IPS-18a (cell line): Measurements from ENCODE around the gene ABCD3.

Experiments
- H3K27ac ChIP-seq: one replicate; pipeline ENCODE4 v1.5.1; 2013; ENCODE audit warnings: low read length
- H3K27me3 ChIP-seq: one replicate; pipeline ENCODE4 v1.6.1; 2013; ENCODE audit warnings: mild to moderate bottlenecking, low read length; ENCODE audit not compliant: control insufficient read depth, insufficient read depth
- H3K36me3 ChIP-seq: one replicate; pipeline ENCODE4 v1.6.1; 2013; ENCODE audit warnings: low read depth, low read length; ENCODE audit not compliant: control insufficient read depth
- H3K4me1 ChIP-seq: one replicate; pipeline ENCODE4 v1.6.1; 2013; ENCODE audit warnings: low read depth, low read length; ENCODE audit not compliant: control insufficient read depth
- H3K4me3 ChIP-seq: one replicate; pipeline ENCODE4 v1.5.1; 2013; ENCODE audit warnings: low read length
- H3K9ac ChIP-seq: one replicate; pipeline ENCODE4 v1.6.1; 2013; ENCODE audit warnings: mild to moderate bottlenecking, low read length, moderate library complexity
- H3K9me3 ChIP-seq: one replicate; pipeline ENCODE4 v1.6.1; 2013; ENCODE audit warnings: low read depth, low read length; ENCODE audit not compliant: control insufficient read depth

The ABCD3 gene

DNA sequence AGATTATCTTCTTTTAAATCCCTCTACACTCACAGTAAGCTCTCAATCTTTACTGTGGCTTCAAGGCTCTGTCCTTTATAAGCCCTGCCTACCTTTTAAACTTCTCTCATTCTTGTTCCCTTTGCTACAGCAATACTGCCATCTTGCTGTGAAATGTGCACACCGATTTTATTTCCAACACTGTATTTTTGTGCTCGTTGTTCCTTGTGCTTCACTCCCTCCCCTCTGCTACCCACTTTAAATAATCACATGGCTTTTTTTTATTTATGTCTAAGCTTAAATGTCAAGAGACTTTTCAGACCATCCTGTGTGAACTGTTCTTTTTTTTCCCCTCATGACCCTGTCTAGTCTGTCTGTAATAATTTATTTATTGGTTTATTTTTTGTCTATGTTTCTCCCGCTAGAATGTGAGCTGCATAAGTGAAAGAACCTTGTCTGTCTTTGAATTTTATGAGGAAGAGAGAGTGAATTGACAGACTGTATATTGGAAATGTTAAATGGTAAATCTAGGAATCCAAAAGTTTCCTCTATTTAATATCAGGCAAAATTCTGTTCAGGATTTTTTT lies 45.7 kb downstream of the ABCD3 start:
- Histone ChIP-seq H3K27me3 (no peaks in the 10 kb centered on the region), H3K4me3 (no peak overlapping the region), H3K4me1 (no peaks in the 10 kb centered on the region), H3K36me3 (peaks cover 5% of the 10 kb centered on the region), H3K27ac (no peak overlapping the region), H3K9ac (no peak overlapping the region), H3K9me3 (no peaks in the 10 kb centered on the region)

DNA sequence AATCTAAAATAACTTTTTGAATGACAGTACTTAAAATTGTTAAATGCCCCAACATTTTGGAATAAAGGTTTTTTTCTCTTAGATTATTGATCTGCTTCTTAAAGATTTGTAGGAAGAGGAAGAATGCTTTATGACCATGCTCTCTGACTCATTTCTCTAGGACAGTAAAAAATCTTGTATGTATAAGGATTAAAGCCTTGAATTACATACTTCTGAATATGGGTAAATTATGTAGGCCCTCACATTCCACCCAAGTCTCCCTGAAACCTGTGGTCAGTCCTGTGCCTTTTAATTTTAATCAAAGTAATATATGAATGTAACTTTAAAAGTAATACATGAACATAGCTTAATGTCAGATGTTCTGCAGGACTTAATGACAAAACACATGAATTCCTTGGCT lies 50.5 kb downstream of the ABCD3 start:
- no peak overlapping the region for H3K9ac ChIP-seq
- peaks cover 5% of the 10 kb centered on the region for H3K36me3 ChIP-seq
- H3K27me3 ChIP-seq = no peaks in the 10 kb centered on the region
- H3K4me3 ChIP-seq = no peak overlapping the region
- H3K27ac ChIP-seq = no peak overlapping the region
- H3K9me3 ChIP-seq = no peaks in the 10 kb centered on the region
- no peaks in the 10 kb centered on the region for H3K4me1 ChIP-seq

DNA sequence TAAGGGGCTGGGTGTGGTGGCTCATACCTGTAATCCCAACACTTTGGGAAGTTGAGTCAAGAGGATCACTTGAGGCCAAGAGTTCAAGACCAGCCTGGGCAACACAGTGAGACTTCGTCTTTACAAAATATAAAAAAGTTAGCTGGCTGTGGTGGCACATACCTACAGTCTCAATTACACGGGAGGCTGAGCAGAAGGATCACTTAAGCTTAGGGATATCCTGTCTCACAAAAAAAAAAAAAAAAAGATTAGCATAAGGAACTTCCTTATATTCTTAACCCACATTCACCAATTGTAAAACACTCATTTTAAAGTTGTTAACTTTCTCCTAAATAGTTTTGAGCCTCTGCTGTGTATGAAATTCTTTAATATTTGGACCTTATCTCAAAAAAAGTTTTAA lies 53.1 kb downstream of the ABCD3 start:
- Histone ChIP-seq H3K36me3 (no peaks in the 10 kb centered on the region), H3K9ac (no peak overlapping the region), H3K27me3 (no peaks in the 10 kb centered on the region), H3K4me1 (no peaks in the 10 kb centered on the region), H3K4me3 (no peak overlapping the region), H3K27ac (no peak overlapping the region), H3K9me3 (no peaks in the 10 kb centered on the region)

DNA sequence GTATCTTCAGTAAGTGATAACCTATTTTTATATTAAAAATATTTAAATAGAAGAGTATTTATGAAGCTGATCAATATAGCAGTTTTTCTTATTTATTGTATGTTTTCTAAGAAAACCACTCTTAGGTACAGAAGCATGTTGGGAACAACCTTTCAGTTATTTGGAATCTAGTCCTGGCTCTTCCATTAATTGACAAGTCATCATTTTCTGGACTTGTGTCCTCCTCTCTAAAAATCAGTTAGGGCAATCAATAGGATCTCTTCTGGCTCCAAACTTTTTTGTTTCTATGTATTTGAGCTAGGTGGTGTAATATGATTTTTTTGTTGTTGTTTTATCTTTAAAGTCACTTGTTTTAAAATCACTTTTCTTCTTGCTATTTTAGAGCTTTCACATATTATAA lies 57.0 kb downstream of the ABCD3 start:
- Histone ChIP-seq H3K9me3 (no peaks in the 10 kb centered on the region), H3K9ac (no peak overlapping the region), H3K27me3 (no peaks in the 10 kb centered on the region), H3K4me1 (no peaks in the 10 kb centered on the region), H3K4me3 (no peak overlapping the region), H3K36me3 (no peaks in the 10 kb centered on the region), H3K27ac (no peak overlapping the region)

DNA sequence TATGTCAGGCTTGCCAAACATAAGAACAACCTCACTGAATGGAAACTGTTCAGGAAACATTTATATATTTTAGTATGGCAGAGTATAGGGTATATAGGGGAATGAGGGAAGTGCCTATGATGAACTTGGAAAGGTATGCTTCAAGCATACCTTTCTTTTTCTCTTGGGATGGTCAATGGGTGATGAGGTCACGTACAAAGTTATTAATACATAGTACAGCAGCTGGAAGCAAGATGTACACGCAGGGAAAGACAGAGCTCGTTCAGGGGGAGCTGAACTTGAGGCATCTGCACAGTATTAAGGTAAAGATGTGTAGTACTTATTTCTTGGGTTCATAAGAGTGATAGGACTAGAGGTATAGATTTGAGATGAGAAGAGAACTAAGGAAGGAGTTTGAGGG lies 61.5 kb downstream of the ABCD3 start:
- H3K4me3 ChIP-seq = no peak overlapping the region
- no peaks in the 10 kb centered on the region for H3K4me1 ChIP-seq
- no peaks in the 10 kb centered on the region for H3K9me3 ChIP-seq
- H3K9ac ChIP-seq = no peak overlapping the region
- no peaks in the 10 kb centered on the region for H3K36me3 ChIP-seq
- no peaks in the 10 kb centered on the region for H3K27me3 ChIP-seq
- H3K27ac ChIP-seq = no peak overlapping the region

DNA sequence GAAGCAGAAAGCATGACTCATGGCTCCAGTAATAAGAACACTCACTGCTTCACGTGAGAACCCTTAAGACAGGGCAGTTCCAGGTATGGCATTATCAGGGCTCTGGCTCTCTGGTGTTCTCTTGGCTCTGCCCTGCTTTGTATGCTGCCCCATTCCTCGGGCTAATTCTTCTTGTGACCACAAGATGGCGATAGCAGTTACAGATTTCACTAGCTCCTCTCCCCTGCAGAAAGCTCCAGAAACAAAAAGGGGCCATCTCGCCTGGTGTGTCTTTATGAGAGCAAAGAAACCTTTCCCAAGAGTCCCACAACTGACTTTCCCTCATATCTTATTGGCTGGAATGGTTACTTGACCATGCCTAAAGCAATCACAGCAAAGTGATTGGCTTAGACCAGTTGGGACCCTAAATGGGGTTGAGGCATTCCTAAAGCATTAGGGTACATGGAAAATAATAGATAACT lies 63.3 kb downstream of the ABCD3 start:
- H3K27me3 ChIP-seq = no peaks in the 10 kb centered on the region
- H3K27ac ChIP-seq = no peak overlapping the region
- no peaks in the 10 kb centered on the region for H3K36me3 ChIP-seq
- no peaks in the 10 kb centered on the region for H3K9me3 ChIP-seq
- no peaks in the 10 kb centered on the region for H3K4me1 ChIP-seq
- no peak overlapping the region for H3K9ac ChIP-seq
- H3K4me3 ChIP-seq = no peak overlapping the region

DNA sequence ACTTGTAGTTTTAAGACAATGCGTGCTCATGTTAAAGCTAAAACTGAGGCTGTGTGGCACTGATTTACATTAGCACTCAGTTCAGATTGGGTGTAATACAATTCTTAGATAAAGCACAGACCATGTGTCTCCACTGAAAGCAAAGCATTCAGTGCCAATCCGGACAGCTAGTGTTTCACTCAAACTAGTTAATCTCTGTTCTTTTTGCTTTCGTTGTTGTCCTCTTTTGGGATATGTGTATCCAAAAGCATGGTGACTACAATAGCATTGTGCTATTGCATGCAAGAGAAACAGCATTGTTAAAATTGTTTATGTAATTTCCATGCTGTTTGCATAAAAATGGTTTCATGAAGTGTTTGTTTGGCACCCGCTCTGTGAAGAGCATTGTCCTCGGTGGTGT lies 68.8 kb downstream of the ABCD3 start:
- peaks cover 8% of the 10 kb centered on the region for H3K36me3 ChIP-seq
- H3K4me1 ChIP-seq = no peaks in the 10 kb centered on the region
- no peaks in the 10 kb centered on the region for H3K9me3 ChIP-seq
- no peak overlapping the region for H3K9ac ChIP-seq
- H3K4me3 ChIP-seq = no peak overlapping the region
- H3K27ac ChIP-seq = no peak overlapping the region
- H3K27me3 ChIP-seq = no peaks in the 10 kb centered on the region

DNA sequence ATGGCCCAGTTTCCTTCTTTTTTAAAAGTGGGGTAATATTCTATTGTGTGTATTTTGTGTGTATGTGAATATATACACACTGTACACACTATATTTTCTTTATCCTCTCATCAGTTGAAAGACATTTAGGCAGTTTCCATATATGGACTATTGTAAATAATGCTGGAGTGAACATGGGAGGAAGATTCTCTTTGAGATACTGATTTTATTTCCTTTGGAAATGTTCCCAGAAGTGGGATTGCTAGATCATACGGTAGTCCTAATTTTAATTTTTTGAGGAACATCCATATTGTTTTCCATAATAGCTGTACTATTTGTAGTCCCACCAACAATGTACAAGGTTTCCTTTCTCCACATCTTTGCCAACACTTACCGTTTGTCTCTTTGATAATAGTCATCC lies 72.4 kb downstream of the ABCD3 start:
- H3K36me3 ChIP-seq = peaks cover 8% of the 10 kb centered on the region
- no peaks in the 10 kb centered on the region for H3K27me3 ChIP-seq
- H3K27ac ChIP-seq = no peak overlapping the region
- H3K9me3 ChIP-seq = no peaks in the 10 kb centered on the region
- no peaks in the 10 kb centered on the region for H3K4me1 ChIP-seq
- no peak overlapping the region for H3K9ac ChIP-seq
- no peak overlapping the region for H3K4me3 ChIP-seq

DNA sequence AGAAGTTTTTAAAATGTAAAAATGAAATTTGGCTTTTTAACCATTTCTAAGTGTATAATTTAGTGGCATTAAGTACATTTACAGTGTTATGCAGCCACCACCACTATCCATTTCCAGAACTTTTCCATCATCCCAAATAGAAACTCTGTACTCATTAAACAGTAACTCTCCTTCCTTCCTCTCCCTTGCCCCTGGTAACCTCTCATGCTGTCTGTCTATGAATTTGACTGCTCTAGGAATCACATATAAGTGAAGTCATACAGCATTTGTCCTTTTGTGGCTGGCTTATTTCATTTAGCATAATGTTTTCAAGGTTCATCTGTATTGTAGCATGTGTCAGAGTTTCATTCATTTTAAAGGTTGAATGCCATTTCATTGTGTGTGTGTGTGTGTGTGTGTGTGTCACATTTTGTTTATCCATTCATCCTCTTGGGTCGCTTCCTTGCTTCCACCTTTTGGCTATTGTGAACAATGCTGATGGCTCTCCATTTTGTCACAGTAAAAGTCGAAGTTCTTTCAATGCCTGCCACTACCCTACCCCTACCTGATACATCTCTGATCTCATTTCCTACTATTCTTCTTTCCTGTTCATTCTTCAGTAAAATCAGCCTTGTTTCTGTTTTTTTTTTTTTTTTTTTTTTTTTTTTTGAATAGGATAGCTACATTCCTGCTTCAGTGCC lies 78.0 kb downstream of the ABCD3 start:
- no peaks in the 10 kb centered on the region for H3K4me1 ChIP-seq
- no peaks in the 10 kb centered on the region for H3K27me3 ChIP-seq
- H3K9ac ChIP-seq = no peak overlapping the region
- no peak overlapping the region for H3K4me3 ChIP-seq
- H3K9me3 ChIP-seq = no peaks in the 10 kb centered on the region
- H3K27ac ChIP-seq = no peak overlapping the region
- peaks cover 14% of the 10 kb centered on the region for H3K36me3 ChIP-seq

DNA sequence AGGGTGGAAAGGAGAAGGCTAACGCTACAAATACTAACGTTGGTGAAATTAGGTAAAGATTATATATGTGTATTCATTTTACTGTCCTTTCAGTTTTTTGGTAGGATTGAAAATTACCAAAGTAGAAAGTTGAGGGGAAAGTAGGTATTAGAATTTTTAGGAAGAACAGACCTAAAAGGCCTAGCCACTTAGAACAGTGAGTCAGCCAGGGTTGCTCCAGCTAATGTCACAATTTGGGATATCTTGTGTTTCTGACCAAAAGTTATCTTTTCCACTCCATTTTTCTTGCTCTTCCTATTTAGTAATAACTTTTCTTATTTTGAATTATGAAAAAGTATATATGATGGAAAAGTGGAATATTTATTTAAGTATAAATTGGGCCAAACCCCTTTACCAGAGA lies 83.2 kb downstream of the ABCD3 start:
- no peaks in the 10 kb centered on the region for H3K4me1 ChIP-seq
- no peak overlapping the region for H3K27ac ChIP-seq
- peaks cover 16% of the 10 kb centered on the region for H3K36me3 ChIP-seq
- H3K9me3 ChIP-seq = no peaks in the 10 kb centered on the region
- H3K27me3 ChIP-seq = no peaks in the 10 kb centered on the region
- no peak overlapping the region for H3K9ac ChIP-seq
- no peak overlapping the region for H3K4me3 ChIP-seq

DNA sequence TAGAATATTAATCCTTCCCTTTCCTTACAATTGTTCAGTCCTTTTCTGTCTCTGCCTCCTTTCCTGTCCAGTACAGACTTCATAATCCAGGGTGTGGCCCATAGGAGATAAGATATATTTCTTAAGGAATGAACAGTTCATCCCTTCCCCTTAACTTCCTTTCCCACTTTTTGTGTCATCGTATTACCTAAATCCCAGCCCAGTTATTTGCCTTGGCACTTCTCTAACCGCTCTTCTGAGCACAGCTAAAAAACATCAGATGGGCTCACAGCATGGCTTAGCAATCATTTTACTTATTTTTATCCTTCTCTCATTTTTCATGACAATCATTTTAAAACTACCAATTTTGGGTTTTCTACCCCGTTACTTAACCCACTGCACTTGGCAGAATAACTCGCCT lies 83.7 kb downstream of the ABCD3 start:
- Histone ChIP-seq H3K27ac (no peak overlapping the region), H3K36me3 (peaks cover 16% of the 10 kb centered on the region), H3K4me1 (no peaks in the 10 kb centered on the region), H3K27me3 (no peaks in the 10 kb centered on the region), H3K9ac (no peak overlapping the region), H3K9me3 (no peaks in the 10 kb centered on the region), H3K4me3 (no peak overlapping the region)

DNA sequence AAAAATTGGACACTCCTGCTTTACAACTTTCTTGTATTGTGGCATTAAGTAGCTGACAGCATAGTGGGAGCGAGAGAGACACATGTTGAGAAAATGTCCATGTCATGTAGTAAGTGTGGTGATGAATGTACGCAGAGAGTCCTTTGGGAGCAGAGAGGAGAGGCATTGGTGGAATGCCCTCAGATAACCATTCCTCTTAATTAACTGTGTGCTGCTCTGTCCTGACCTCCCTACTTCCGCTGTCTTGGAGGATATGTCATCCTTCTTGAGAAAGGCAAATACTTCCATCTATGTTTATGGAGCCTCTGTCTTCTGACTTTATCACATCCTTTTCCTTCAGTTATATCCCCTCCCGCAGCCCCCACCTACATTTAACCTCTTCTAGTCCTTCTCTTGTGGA lies 85.0 kb downstream of the ABCD3 start:
- peaks cover 16% of the 10 kb centered on the region for H3K36me3 ChIP-seq
- no peaks in the 10 kb centered on the region for H3K4me1 ChIP-seq
- no peak overlapping the region for H3K9ac ChIP-seq

More for the DNA sequence above, 85.0 kb downstream of the ABCD3 start:
- H3K27ac ChIP-seq = no peak overlapping the region
- H3K27me3 ChIP-seq = no peaks in the 10 kb centered on the region
- H3K9me3 ChIP-seq = no peaks in the 10 kb centered on the region
- H3K4me3 ChIP-seq = no peak overlapping the region
